Activated T-helper 1 cell treated with anti-CD3 and anti-CD28 coated beads, Interleukin-2, amount 50 U/mL, for 16 hours (primary cell): Measurements from ENCODE around the gene TFG.

ENCODE experiments used
- DNase-seq, 2 donors: peaks; one replicate each; pipeline ENCODE4 v3.0.0-alpha.2; 2020; ENCODE audit warnings: low read depth in 1 of 2, low spot score in 1 of 2

Gene TFG

GRCh38 chr3:100703865-100704264 is 5.4 kb upstream of the TFG start:
- no peak for DNase-seq

GRCh38 chr3:100706365-100706764 is 2.9 kb upstream of the TFG start:
- DNase-seq: no peak

DNA sequence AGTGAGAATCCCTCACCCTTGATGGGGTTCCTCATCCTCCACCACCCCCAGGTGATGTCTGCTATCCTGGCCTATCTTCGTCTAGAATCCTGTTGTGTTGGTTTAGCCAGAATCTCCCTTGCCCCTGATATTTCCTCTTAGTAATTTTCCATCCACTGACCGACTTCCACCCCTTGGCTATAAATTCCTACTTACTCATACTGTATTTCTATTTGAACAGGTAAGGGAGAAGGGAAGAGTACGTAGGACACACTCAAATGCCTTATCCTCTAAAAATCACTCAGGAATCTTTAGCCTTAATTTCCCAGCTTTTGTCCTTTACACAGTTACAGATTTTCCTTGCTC is 678 bp upstream of the TFG start:
- DNase-seq: no peak

- DNase-seq: peak in 1 of 2 donors; percentile 10
Observed at GRCh38 chr3:100709842-100710260, 557 bp downstream of the TFG start.

GRCh38 chr3:100710261-100710968 is 1.1 kb downstream of the TFG start:
- DNase-seq: peak in 1 of 2 donors; percentile 43

DNA sequence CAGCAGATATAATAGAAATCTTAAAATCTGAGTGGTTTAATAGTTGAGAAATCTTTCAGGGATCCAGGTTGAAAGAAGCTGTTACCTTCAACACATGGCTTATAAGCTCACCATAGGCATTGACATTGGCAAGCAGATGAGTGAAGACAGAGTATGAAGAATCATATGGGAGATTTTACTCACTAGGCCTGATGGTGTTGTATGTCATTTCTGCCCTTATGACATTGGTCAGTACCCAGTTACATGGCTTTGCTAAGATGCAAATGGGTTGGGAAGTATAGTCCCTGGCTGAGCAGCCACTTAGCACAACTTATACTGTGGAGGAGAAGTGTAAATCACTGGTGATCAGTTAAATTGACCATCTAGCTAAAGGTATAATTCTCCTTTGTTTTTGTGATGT is 5.9 kb downstream of the TFG start:
- no peak for DNase-seq

GRCh38 chr3:100717063-100717462 is 7.8 kb downstream of the TFG start:
- no peak for DNase-seq

GRCh38 chr3:100717637-100718487 is 8.6 kb downstream of the TFG start:
- DNase-seq: no peak

GRCh38 chr3:100719136-100719535 is 9.8 kb downstream of the TFG start:
- DNase-seq: no peak

GRCh38 chr3:100720426-100720825 is 11.1 kb downstream of the TFG start:
- no peak for DNase-seq

GRCh38 chr3:100725935-100726513 is 16.7 kb downstream of the TFG start:
- DNase-seq: no peak

DNA sequence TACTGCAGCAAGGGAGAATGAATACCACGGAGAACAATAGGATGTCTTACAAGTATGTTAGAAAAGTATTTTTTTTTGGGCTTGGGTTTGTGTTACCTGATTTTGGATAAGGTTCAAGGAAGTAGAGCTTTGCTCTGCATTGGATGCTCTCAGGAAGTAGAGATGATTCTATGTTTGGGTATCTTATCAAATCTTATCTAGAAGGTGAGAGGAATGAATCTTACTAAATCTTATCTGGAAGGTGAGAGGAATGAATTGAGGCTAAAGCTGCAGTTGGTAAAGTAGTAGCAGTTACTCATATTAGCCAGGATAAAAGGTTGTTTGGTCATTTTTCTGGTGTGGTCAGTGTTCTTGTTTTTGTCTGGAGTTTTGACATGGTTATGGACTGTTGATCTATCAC is 17.4 kb downstream of the TFG start:
- DNase-seq: no peak

- no peak for DNase-seq
Observed at GRCh38 chr3:100730524-100730923, 21.2 kb downstream of the TFG start.

DNA sequence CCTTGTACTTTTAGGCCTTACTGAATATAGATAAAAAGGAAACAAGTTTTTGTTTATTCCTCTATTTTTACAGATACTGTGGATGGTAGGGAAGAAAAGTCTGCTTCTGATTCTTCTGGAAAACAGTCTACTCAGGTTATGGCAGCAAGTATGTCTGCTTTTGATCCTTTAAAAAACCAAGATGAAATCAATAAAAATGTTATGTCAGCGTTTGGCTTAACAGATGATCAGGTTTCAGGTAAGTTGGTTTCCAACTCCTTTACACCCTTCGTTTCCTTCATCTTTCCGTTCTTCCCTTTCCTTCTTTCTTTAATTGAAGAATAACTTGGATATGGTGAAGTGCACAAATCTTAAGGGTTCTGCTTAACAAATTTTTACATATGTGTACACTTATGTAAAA is 23.1 kb downstream of the TFG start:
- no peak for DNase-seq

DNA sequence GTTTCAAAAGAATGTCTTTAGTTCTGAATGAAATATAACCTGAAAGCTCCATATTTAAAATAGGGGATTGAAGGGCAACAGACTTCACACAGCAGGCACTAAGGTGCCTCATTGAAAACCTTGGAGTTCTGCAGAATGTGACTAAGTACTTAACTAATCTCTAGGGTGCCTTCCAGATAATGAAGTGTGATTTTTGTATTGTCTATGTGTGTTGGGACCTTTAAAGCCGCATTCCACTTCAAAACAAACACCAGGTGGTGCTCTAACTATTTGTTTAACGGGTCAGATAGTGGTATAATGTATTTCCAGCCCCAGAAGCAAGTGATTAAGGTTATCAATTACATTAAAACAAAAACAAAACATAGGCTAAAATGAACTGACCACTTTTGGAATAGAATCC is 28.0 kb downstream of the TFG start:
- DNase-seq: no peak

GRCh38 chr3:100740207-100740606 is 30.9 kb downstream of the TFG start:
- DNase-seq: no peak

DNA sequence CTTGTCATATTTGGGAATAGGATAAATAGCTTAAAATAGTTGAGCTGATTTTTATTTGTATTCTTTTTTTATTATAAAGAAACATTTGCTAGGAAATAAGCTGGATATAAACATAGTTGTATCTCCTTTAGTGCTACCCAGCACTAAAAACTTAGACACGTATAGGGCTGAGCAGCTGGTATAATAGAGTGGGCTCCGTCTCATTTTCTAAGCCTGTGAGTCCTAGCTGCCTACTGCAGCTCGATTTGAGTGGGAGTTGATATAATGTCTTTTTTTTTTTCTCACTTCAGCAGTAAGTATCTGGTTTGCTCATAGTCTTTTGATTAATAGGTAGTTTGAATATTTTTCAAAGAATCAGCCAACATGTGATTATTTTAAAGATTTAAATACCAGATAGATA is 34.2 kb downstream of the TFG start:
- no peak for DNase-seq

- DNase-seq: no peak
Observed at GRCh38 chr3:100744671-100745070, 35.4 kb downstream of the TFG start.

- DNase-seq: no peak
Observed at GRCh38 chr3:100745617-100746016, 36.3 kb downstream of the TFG start.

DNA sequence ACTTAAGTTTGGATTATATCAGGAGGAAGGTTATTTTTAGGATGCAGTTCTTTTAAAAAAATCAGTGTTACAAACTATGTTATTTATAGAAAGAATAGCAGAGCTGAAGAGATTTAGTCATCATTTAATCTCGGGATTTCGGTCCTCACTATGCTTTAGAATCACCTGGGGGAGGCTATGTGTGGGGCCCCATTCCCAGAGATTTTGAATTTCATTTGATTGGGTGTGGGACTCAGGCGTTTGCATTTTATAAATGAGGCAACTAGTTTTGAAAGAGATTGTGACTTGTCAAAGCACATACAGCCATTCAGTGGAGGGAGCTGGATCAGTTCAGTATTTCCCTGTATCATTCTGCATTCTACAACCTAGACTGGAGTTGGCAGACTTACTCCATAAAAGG is 36.8 kb downstream of the TFG start:
- DNase-seq: no peak

- DNase-seq: no peak
Observed at GRCh38 chr3:100748220-100748619, 38.9 kb downstream of the TFG start.

- DNase-seq: no peak
Observed at GRCh38 chr3:100748967-100749366, 39.7 kb downstream of the TFG start.
